Small intestine (tissue), 7 donors: ENCODE results near the gene PGBD1. TPM values are rescaled to one million over a fixed set of nuclear protein-coding genes. Genes with fewer than 3 reads are reported as not detected.

Experiments used
- DNase-seq, 2 donors: peaks; one replicate each; pipeline versions ENCODE4 v3.0.0 to v3.0.0-alpha.2; 2013
- FAIRE-seq: peaks from 2 replicates; lab custom pipeline; 2012; peaks lifted over from hg19 to GRCh38; lab: Jason Lieb, UNC
- H3K27ac ChIP-seq, 3 donors: one replicate each; pipeline ENCODE4 v1.5.1; 2013; ENCODE audit warnings: low read length in 2 of 3, mild to moderate bottlenecking in 2 of 3, control low read depth in 1 of 3, inconsistent platforms in 1 of 3, low read depth in 1 of 3, moderate library complexity in 1 of 3
- H3K27me3 ChIP-seq, 3 donors: one replicate each; pipeline ENCODE4 v1.6.1; 2013; ENCODE audit warnings: low read length in 3 of 3, inconsistent platforms in 1 of 3; ENCODE audit not compliant: control insufficient read depth in 3 of 3, insufficient read depth in 3 of 3
- H3K36me3 ChIP-seq, 3 donors: one replicate each; pipeline ENCODE4 v1.6.1; 2013; ENCODE audit warnings: low read length in 3 of 3, inconsistent platforms in 1 of 3, low read depth in 1 of 3, mild to moderate bottlenecking in 1 of 3, moderate library complexity in 1 of 3; ENCODE audit not compliant: control insufficient read depth in 3 of 3, insufficient read depth in 2 of 3
- H3K4me1 ChIP-seq, 3 donors: one replicate each; pipeline ENCODE4 v1.6.1; 2013; ENCODE audit warnings: low read length in 2 of 3, inconsistent platforms in 1 of 3, low read depth in 1 of 3, mild to moderate bottlenecking in 1 of 3, moderate library complexity in 1 of 3; ENCODE audit not compliant: control insufficient read depth in 3 of 3, insufficient read depth in 2 of 3
- H3K4me3 ChIP-seq, 3 donors: one replicate each; pipeline ENCODE4 v1.5.1; 2013; ENCODE audit warnings: low read length in 3 of 3, control low read depth in 1 of 3, inconsistent platforms in 1 of 3, low read depth in 1 of 3, mild to moderate bottlenecking in 1 of 3, moderate library complexity in 1 of 3
- H3K9me3 ChIP-seq, 2 donors: one replicate each; pipeline ENCODE4 v1.6.1; 2013; ENCODE audit warnings: low read depth in 1 of 2, low read length in 1 of 2; ENCODE audit not compliant: control insufficient read depth in 2 of 2, insufficient read depth in 1 of 2
- WGBS, 3 donors: extraction: QIAGEN DNeasy Blood & Tissue Kit; methylation state at CpG; one replicate each; pipeline ENCODE4 v1.1.7; 2013; 5-methylcytosine and 5-hydroxymethylcytosine counted together
- polyA plus RNA-seq, 4 donors: library from polyadenylated mRNA; stranded (reverse) in 3 of 4; unstranded in 1 of 4; fragments of 200-250 nt in 3 of 4; fragments of 120-200 nt in 1 of 4; gene quantifications; one replicate each; pipeline versions ENCODE4 v1.2.1 to v1.2.3, GENCODE V29; 2013
- donor health status: healthy with polysubstance abuse.
- donor health status: control.
- donor health status: control.
- donor health status: Bipolar disorder and iron deficiency.
- donor health status: healthy.

The PGBD1 gene
- polyA plus RNA-seq, 4 donors, result 0.81 to 3.2 (median 1.2) TPM

DNA sequence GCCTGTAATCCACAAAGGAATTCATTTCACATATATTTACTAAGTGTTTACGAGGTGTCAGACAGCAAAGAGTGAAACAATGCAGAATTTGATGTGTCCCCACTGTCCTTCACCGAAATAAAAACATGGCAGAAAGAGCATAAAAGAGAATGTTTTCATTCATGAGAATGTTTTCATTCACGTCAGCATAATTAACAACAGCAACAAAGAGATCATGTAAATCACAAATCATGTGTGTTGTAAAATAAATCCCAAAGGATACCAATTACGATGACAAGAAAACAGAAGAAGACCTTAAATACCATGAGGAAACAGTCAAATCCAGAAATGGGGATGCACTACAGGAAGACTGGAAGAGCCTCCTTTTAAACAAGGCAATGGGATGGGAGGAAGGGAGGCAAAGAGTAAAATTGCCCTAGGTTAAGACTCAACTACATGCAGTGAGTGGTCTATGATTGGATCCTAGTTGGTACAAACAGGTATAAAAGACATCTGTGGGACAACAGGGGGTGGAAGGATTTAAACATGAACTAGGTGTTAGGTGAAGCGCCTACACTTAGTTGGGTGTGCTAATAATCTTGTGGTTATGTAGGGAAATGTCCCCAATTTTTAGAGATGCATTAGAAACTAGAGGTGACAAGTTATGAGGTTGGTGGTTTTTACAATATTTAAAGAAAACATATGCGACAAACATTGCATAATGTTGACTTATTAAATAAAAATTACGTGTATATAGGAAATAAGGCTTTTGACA is 53.1 kb downstream of the PGBD1 start:
- Histone ChIP-seq H3K36me3 (no peaks in the 10 kb centered on the region), H3K9me3 (peaks cover 0 to under 1% of the 10 kb centered on the region in 2 donors), H3K4me1 (peaks cover 0 to 16% (median 5%) of the 10 kb centered on the region in 3 donors), H3K4me3 (no peak overlapping the region), H3K27ac (peak overlapping the region in 2 of 3 donors; percentile 99), H3K27me3 (no peaks in the 10 kb centered on the region)
- FAIRE-seq (no peak), DNase-seq (no peak)
- 83 to 93% (median 90%) methylated on average over 7 of the region's 7 CpGs for WGBS, 3 donors

DNA sequence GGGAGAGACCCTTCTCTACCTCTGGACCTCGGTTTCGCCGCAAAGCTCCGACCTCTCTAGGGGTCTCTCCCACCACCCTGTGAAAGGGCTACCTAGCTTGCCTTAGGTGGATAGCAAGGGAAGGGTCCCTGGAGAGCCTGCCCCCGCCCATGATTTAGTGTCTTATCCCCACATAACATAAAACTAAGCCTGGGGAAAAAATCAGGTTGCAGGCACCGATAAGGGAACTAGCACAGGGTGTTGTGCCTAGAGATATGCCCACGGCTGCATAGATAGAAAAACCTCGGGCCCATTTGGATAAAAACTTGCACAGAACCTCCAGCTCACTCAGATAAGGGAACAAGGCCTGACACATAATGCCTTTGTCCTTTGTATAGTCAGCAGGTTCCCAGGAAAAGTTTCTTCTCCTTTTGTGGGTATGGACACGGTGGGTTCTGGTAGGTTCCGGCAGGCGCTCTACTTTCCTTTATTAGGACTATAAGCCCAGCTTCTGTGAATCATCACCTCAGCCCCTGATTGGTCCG is 53.7 kb downstream of the PGBD1 start:
- Histone ChIP-seq H3K9me3 (no peaks in the 10 kb centered on the region), H3K4me1 (peaks cover 0 to 16% (median 5%) of the 10 kb centered on the region in 3 donors), H3K4me3 (peak overlapping the region in 2 of 3 donors; percentile 59 to 90), H3K27me3 (no peaks in the 10 kb centered on the region), H3K27ac (peak overlapping the region; percentile 86 to 99 (median 99)), H3K36me3 (no peaks in the 10 kb centered on the region)
- WGBS, 3 donors, result 31 to 36% (median 31%) methylated on average over 12 of the region's 12 CpGs
- FAIRE-seq (no peak), DNase-seq (no peak)

DNA sequence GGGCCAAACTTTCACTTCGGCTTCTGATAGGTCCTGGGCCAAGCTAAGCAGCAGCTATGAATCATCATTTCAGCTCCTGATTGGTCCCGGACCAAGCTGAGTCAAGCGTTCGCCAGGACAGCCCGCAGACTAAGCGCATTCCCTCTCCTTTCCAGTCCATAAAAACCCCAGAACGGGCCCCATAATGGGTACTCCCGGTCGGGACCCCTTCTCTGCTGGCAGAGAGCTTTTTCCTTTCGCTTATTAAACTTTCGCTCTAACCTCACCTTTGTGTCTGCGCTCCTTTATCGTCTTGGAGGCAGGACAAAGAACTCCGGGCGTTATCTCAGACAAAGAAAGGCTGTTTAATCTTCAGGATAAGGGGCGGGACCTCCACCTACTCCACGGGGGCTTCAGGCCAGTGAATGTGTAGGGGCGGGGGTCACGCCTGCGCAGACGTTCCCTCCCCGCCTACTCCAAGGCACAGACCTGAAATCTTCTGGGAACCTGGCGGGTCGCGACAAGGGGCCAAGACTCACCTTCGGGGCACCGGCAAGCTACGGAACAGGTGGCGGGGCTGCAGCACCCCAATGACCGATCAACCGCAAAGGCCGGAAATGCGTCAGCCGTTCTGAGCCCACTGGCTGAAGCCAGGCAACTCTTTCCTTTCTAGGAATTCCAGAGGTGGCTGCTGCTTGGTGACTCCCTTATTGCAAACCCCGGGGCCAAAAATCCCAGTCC is 54.4 kb downstream of the PGBD1 start, which contains the start of gene ZSCAN31:
Gene ZSCAN31, minus strand, starts transcription at position 585 of the 720 bp plus-strand sequence. CDS start 6,465 bp downstream, outside the sequence.
- no peak for FAIRE-seq
- H3K27ac ChIP-seq, result peak within 1 kb of the TSS; percentile 86 to 99 (median 99)
- no peaks in the 10 kb centered on the region for H3K27me3 ChIP-seq
- no peaks in the 10 kb centered on the region for H3K9me3 ChIP-seq
- DNase-seq, result peak; percentile 98 to 99
- no peaks in the 10 kb centered on the region for H3K36me3 ChIP-seq
- 0 to 1% (median 0%) methylated on average over 32 to 35 of the region's 35 CpGs for WGBS, 3 donors
- peak within 1 kb of the TSS; percentile 54 to 90 (median 59) for H3K4me3 ChIP-seq
- peaks cover 0 to 16% (median 5%) of the 10 kb centered on the region in 3 donors for H3K4me1 ChIP-seq

DNA sequence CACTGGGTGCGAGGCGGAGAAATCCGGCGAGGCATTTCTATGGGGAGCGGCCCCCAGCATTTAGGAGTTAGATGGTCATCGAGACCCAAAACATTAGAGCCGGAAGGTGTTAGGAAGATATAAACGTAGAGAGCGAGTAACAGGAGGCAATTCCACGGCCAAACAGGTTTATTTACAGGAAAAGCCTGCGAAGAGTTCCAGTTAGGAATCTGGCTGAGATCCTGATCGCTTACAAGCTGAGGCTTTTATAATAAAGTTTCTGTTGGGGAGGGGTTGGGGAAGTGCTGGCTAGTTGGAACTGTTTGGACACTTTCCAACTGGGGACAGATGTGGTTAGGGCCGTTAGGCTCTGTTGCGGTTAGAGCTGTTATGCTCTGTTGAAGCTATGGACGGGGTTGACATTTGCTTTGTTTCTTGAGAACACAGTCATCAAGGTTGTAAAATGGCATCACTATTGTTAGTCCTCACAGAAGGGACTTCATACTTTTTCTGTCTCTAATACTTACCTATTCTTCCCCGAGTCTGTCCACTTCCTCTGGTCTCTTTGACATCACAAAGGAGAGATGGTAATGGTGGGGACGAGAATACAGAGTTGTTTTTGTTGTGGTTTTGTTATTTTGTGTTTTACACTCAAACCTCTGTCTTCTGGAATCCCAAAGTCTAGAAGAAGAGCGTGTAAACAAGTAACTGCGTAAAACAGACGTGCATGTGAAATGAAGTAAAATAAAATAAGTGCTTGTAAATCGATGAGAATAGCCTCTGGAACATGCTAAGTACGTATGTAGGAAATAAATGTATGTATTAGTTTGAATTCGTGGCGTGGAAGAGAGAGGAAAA is 55.1 kb downstream of the PGBD1 start:
- Histone ChIP-seq H3K4me1 (peaks cover 0 to 16% (median 5%) of the 10 kb centered on the region in 3 donors), H3K4me3 (peak overlapping the region; percentile 54 to 90 (median 59)), H3K27me3 (no peaks in the 10 kb centered on the region), H3K36me3 (no peaks in the 10 kb centered on the region), H3K9me3 (no peaks in the 10 kb centered on the region), H3K27ac (peak overlapping the region; percentile 86 to 99 (median 99))
- 9 to 15% (median 13%) methylated on average over 24 of the region's 24 CpGs for WGBS, 3 donors
- peak; percentile 42 to 79 for DNase-seq
- no peak for FAIRE-seq

DNA sequence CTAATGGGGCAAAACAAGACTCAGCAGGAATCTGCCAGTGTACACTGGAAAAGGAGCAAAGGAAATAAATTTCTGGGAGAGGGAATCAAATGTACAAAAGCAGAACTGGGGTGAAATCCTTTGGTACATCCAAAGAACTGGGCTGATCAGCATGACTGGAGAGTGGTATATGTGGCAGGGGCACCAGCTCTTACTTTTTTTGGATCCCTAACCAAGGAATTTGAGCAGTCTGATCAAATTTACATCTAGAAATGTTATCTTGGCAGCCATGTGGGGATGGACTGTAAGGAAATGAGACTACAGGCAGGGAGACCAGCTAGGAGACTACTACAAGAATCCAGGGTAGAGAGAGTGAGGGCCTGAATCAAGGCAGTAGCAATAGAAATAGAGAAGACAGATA is 55.7 kb downstream of the PGBD1 start:
- no peaks in the 10 kb centered on the region for H3K36me3 ChIP-seq
- no peaks in the 10 kb centered on the region for H3K27me3 ChIP-seq
- peaks cover 0 to 16% (median 5%) of the 10 kb centered on the region in 3 donors for H3K4me1 ChIP-seq
- peak overlapping the region in 2 of 3 donors; percentile 99 for H3K27ac ChIP-seq
- FAIRE-seq (no peak), DNase-seq (no peak)
- H3K4me3 ChIP-seq, result peak overlapping the region in 1 of 3 donors; percentile 90
- no peaks in the 10 kb centered on the region for H3K9me3 ChIP-seq

DNA sequence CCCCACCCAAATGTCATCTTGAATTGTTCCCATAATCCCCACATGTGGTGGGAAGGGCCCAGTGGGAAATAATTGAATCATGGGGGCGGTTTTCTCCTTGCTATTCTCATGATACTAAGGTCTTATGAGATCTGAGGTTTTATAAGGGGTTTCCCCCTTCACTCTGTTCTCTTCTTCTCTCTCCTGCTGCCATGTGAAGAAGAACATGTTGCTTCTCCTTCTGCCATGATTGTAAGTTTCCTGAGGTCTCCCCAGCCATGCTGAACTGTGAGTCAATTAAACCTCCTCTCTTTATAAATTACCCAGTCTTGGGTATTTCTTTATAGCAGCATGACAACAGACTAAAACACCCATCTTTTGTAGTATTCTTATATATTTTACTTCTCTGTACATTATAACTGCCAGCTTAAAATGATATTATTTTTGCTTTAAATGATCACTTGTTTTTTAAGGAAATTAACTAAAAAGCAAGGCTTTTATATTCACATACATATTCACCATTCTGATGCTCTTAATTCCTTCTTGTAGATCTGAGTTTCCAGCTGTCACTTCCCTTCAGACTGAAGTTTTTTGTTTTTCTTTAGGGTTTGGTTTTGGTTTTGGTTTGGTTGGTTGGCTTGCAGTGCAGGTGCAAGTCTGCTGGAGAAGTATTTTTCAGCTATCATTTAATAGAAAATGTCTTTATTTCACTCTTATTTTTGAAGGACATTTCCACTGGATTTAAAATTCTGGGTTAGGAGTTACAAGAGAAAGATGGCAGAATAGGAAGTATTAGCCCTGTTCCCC is 59.1 kb downstream of the PGBD1 start:
- H3K4me1 ChIP-seq, result peaks cover 0 to 10% (median 5%) of the 10 kb centered on the region in 3 donors
- WGBS, 3 donors, result 72 to 84% (median 77%) methylated on average over 1 of the region's 1 CpG
- peaks cover 0 to 3% (median 0%) of the 10 kb centered on the region in 3 donors for H3K27me3 ChIP-seq
- H3K36me3 ChIP-seq, result no peaks in the 10 kb centered on the region
- no peak for DNase-seq
- H3K27ac ChIP-seq, result no peak overlapping the region
- H3K9me3 ChIP-seq, result no peaks in the 10 kb centered on the region
- FAIRE-seq, result no peak
- no peak overlapping the region for H3K4me3 ChIP-seq

DNA sequence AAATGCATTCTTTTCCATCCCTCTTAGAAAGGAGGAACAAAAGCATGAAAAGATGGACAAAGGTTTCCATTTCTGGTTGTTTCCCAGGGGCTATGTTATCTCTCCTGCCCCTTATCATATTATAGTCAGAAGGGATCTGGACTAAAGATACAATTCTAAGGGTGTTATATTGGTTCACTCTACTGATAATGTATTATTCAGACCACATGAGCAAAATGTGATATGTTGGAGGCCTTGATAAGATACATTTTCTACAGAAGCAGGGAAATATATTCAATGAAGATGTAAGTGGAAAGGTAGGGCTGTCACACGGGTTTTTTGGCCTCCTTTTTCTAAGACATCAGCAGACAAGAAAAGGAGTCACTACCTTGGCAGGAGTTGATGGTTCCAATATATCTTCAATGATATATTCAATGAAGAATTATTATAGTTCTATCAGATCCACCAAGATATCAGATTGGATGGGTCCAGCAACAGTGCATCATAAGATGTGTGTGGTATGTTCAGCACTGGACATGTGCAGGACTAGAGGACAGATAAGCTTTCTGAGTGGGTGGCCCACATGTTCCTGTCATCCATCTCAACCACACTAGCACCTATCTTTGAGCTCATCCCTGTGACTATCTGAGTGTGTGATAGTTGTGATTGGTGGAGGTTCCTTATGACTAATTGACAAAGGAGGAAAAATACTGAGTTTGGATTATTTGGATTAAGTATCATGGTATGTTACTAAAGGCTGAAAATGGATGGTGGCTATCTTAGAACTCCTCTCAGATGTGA is 62.7 kb downstream of the PGBD1 start:
- Histone ChIP-seq H3K36me3 (no peaks in the 10 kb centered on the region), H3K27me3 (peaks cover 0 to 15% (median 0%) of the 10 kb centered on the region in 3 donors), H3K9me3 (no peaks in the 10 kb centered on the region), H3K4me3 (no peak overlapping the region), H3K4me1 (no peaks in the 10 kb centered on the region), H3K27ac (no peak overlapping the region)
- FAIRE-seq, result no peak
- DNase-seq, result no peak
- WGBS, 3 donors, result 47 to 57% (median 53%) methylated on average over 1 of the region's 1 CpG
